ENCODE measurements around the gene PEAR1.

GRCh38 chr1:156921053-156921529, 27.6 kb downstream of the PEAR1 start:
- no peak for TF ChIP-seq POLR2A (IDR thresholded peaks at IDR 0.05; ENCODE audit: extremely low read depth, insufficient read length)
- TF ChIP-seq, protein P1, sequence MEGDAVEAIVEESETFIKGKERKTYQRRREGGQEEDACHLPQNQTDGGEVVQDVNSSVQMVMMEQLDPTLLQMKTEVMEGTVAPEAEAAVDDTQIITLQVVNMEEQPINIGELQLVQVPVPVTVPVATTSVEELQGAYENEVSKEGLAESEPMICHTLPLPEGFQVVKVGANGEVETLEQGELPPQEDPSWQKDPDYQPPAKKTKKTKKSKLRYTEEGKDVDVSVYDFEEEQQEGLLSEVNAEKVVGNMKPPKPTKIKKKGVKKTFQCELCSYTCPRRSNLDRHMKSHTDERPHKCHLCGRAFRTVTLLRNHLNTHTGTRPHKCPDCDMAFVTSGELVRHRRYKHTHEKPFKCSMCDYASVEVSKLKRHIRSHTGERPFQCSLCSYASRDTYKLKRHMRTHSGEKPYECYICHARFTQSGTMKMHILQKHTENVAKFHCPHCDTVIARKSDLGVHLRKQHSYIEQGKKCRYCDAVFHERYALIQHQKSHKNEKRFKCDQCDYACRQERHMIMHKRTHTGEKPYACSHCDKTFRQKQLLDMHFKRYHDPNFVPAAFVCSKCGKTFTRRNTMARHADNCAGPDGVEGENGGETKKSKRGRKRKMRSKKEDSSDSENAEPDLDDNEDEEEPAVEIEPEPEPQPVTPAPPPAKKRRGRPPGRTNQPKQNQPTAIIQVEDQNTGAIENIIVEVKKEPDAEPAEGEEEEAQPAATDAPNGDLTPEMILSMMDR (IDR thresholded peaks at IDR 0.05; ENCODE audit: low read depth, low read length) = no peak

Measured in NB4 (cell line).